ENCODE data around the gene RUNX2.

DNA sequence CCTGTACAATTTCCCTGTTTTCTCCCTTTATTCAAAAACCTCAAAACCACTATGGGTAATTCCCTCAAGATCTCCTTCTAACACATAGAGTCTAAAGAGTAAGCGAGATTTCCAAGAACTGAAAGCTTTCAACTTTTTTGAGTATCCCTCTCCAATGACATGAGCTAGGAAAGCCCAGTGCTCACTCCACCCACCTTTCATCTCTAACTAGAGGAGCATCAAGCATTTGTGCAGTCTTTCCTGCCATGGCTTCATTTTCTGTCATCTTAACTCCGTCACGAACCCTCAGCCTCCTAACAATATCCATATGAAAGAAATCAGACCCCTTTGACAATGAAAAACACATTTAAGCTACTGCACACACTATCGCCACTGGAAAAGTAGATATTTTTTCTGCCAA lies 141.5 kb downstream of the RUNX2 start:
- no peak for TF ChIP-seq USF1 (CRISPR knock-in tag; IDR thresholded peaks at IDR 0.05)
- no peak for TF ChIP-seq DMBX1 (CRISPR knock-in tag; IDR thresholded peaks at IDR 0.05; ENCODE audit: borderline replicate concordance)
- no peak for TF ChIP-seq ZNF217 (CRISPR knock-in tag; IDR thresholded peaks at IDR 0.05)
- TF ChIP-seq ZNF174 (CRISPR knock-in tag; IDR thresholded peaks at IDR 0.05): no peak
- TF ChIP-seq, protein P1, sequence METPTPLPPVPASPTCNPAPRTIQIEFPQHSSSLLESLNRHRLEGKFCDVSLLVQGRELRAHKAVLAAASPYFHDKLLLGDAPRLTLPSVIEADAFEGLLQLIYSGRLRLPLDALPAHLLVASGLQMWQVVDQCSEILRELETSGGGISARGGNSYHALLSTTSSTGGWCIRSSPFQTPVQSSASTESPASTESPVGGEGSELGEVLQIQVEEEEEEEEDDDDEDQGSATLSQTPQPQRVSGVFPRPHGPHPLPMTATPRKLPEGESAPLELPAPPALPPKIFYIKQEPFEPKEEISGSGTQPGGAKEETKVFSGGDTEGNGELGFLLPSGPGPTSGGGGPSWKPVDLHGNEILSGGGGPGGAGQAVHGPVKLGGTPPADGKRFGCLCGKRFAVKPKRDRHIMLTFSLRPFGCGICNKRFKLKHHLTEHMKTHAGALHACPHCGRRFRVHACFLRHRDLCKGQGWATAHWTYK (CRISPR knock-in tag; IDR thresholded peaks at IDR 0.05): no peak
- no peak for TF ChIP-seq ARID1B (IDR thresholded peaks at IDR 0.05)
- no peak for TF ChIP-seq EP300 (IDR thresholded peaks at IDR 0.05; ENCODE audit: low read length)
- TF ChIP-seq GATA2 (CRISPR knock-in tag; IDR thresholded peaks at IDR 0.05): no peak

Measured in K562 (cell line).